GM18858 (cell line): ENCODE measurements around the gene PLEKHJ1.
"Not testable (repeated sequence)": the region's sequence is repeated elsewhere in the genome, so short reads cannot be mapped to it uniquely, and the experiment has no call there.

Source experiments
- ATAC-seq: cut with Tn5 transposase; IDR thresholded peaks from one replicate; pipeline ENCODE4 v1.9.1; 2021; ENCODE audit not compliant: unreplicated experiment

Gene PLEKHJ1

DNA sequence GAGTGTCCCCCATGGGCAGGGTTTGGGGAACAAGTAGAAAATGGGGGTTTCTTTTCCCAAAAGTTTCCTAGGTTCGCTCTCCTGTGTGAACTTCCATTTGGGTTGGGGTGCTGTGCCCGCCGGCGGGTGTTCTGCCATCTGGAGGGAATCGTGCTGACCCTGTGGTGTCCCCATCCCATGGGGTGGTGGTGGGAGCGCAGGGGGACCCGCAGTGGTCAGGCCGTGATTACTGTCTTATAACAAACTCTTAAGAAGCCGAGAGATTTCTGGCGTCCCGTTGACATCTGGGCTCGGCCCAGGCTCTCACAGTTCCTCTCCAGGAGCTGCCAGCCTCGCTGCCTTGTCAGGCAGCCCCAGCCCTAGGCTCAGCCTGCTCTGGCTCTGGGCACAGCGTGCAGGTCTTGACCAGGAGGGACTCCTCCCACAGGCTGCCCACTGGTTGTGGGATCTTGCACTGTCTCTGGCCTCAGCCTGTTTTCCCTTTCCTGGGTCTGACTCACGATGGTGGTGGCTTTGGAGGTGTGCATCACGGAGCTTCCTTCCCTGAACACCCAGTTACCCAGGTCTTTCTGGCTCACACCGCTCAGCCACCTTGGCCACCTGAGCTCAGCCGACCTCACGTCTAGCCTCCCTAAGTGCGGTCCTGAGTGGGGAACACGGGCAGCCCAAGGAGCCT lies 34.5 kb downstream of the PLEKHJ1 start:
- no peak for ATAC-seq

DNA sequence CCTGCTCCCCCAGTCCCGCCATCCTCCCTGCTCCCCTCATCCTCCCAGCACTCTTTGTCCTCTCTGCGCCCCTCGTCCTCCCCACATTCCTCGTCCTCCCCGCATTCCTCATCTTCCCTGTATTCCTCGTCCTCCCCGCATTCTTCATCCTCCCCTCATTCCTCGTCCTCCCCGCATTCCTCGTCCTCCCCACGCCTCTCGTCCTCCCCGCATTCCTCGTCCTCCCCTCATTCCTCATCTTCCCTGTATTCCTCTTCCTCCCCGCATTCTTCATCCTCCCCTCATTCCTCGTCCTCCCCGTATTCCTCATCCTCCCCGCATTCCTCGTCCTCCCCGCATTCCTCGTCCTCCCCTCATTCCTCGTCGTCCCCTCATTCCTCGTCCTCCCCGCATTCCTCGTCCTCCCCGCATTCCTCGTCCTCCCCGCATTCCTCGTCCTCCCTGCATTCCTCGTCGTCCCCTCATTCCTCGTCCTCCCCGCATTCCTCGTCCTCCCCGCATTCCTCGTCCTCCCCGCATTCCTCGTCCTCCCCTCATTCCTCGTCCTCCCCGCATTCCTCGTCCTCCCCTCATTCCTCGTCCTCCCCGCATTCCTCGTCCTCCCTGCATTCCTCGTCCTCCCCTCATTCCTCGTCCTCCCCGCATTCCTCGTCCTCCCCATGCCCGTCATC lies 35.4 kb downstream of the PLEKHJ1 start:
- ATAC-seq = not testable (repeated sequence)

DNA sequence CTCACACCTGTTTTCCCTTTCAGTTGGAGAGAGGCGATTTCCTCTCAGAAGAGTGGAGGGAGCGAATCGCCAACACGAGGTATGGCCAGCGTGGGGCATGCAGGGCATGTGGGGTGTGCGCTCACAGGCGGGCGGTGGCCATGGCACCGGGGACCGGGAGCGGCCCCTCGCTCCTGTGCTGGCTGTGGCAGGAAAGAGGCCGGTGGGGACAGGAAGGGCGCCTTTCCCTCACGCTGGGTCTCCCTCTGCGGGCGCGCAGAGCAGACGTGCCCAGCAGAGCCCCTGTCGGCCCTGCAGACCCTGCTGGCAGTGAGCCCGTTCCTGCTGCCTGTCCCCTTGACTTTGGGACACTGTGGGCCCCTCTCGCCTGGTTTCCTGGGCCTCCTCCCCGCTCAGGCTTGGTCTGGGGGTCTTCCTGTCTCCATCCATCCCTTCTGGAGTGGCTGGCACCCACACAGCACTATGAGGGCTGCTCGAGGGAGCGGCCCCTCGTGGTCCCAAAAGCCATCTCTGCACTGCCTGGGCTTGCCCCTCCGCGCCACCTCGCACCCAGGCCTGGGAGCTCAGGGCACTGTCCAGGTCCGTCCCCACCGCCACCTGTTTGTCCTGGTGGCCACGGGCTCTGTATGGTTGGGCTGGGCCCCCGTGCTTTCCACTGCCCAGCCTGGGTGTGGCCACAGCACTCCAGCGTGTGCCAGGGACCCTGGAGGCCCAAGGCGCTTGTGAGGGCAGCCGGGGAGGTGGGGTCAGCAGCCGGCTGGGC lies 36.1 kb downstream of the PLEKHJ1 start:
- no peak for ATAC-seq

DNA sequence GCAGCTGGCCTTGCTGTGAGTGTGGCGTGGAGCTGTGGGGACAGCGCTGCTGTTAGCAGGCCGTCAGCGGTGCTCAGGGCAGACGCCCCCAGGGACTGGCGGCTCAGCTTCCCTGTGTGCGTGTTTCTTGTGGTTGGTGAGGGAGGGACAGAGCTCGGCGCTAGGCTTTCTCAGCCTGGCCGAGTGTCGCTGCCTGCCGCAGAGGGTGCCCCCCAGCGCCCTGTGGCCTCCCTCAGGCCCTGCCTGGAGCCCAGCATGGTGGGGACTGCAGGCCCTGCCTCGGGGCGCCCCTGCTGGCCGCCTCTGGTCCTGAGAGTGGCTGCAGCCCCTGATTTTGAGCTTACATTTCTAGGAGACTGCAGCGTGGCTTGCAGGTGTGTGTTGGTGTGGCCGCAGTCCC lies 36.9 kb downstream of the PLEKHJ1 start:
- ATAC-seq = no peak

DNA sequence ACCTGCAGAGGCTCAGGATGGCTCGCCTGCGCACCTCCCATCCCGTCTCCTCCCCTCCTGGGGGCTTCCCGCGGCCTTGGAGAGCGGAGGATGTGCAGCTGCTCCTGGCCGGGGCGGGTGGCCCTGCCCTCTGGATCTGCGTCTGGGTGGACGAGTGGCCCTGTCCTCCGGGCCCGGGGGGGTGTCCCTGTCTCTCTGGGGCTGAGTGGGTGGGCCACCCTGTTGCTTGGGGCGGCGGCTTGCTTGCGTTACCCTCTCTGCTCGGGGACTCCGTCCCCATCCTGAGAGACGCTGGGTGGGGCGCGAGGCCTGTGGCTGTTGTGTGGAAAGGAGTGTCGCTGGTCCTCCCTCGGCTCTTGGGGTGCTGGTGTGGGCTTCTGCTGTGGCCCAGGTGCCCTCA lies 37.8 kb downstream of the PLEKHJ1 start:
- ATAC-seq = no peak

DNA sequence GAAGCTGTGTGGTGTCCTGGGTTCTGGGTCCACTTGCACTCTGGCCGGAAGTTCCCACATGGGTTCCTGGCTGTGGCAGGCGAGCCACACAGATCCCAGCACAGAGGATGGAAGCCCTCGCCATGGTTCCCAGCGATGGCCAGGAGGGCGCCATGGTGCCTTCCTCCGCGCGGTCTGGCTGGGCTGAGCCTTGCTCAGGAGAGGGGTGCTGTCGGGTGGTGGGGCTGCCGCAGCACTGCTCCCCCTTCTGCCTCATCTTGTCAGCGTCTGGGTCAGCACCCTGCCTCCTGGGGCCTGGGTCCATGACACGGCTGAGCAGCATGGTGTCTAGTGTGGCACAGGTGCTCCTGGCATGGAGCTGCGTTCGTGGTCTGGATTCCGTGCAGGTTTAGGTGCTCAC lies 38.9 kb downstream of the PLEKHJ1 start:
- ATAC-seq = no peak

DNA sequence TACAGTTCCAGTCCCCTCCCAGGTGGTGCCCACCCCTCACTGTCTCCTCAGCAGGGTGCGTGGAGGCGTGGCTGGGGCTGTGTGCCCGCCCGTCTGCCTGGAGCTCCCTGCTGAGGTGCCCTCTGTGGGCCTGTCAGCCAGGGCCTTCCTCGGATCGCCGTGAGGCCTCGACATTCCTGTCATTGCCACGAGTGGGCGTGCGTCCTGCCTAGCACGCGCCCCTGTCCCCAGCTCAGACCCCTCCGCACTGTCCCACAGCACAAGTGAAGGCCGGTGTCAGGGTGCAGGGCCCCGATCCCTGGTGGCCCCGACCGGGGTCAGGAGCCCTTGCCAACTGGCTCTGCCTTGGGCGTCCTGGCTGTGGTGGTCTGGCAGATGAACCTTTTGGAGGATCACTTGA lies 40.2 kb downstream of the PLEKHJ1 start:
- ATAC-seq = no peak

DNA sequence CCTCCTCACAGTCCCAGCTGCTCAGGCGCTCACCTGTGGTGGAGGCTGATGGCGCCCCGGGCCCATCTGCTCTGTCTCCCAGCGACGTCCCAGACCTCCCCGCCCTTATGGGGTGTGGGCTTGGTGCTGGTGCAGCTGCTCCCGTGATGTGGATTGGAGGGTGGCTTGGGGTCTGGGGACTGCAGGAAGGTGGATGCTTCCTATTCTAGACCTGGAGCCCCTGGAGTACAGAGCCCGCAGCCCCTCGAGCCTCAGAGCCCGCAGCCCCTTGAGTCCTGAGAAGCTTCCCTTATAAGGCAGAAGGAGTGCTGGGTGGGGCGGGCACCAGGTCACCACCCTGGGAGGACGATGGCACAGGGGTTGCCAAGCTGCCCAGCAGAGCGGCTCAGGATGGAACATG lies 40.8 kb downstream of the PLEKHJ1 start:
- ATAC-seq = no peak

DNA sequence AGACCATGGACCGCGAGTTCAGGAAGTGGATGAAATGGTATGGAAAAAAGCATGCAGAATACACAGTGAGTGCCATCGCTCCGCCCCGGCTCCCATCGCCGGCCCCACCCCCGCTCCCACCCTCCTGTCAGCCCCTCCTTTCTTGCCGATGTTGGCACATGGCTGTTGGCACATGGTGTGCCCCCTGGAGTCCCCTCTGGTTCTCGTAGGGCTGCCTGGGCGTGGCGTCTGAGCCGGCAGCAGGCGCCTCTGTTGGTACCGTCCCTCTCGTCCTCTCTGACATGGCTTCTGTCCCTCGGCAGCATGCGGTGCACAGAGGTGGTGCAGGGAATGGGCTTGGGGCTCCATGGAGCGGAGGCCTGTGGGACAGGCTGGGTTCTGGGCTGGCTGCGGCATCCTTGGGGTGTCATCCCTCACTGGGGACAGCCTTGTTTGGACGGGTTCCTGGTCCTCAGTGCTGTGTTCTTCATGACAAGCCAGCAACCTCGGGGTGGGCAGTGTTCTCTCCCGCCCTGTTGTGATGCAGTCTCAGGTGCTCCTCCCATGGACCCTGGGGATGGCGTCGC lies 41.5 kb downstream of the PLEKHJ1 start:
- ATAC-seq = no peak

DNA sequence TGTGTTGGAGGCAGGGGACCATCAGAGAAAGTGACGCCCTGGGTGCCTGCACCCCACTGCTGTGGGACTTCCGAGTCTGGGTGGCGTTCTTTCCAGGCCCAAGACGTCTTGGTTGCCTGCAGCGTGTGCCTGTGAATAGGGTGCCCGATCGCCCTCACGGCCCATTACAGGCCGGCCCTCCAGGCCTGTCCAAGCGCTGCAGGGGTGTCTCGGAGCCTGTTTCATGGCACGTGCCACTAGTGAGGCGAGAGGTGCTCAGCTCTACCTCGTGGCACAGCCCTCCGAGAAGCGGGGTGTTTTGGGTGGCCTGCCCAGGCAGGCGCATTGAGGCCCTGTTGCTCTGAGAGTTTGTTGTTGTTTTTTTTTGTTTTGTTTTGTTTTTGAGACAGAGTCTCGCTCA lies 42.3 kb downstream of the PLEKHJ1 start:
- no peak for ATAC-seq

DNA sequence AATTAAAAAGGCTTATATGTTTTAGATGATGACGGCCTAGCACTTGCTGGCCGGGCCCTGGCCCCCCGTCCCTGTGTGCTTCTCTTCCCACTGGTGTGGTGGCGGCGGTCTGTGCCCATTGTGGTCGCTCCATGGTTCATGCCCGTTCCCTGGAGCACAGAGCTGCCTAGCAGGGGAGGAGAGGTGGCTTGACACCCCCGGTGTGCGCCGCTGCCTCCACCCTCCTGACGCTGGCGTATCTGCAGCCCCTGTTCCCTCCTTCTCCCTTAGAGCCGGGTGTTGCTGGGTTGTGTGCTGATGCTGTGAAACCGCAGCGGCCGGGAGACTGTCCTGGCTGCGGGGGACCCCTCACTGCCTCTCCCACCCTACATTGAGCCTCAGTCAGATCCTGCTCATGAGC lies 43.3 kb downstream of the PLEKHJ1 start:
- ATAC-seq = no peak

DNA sequence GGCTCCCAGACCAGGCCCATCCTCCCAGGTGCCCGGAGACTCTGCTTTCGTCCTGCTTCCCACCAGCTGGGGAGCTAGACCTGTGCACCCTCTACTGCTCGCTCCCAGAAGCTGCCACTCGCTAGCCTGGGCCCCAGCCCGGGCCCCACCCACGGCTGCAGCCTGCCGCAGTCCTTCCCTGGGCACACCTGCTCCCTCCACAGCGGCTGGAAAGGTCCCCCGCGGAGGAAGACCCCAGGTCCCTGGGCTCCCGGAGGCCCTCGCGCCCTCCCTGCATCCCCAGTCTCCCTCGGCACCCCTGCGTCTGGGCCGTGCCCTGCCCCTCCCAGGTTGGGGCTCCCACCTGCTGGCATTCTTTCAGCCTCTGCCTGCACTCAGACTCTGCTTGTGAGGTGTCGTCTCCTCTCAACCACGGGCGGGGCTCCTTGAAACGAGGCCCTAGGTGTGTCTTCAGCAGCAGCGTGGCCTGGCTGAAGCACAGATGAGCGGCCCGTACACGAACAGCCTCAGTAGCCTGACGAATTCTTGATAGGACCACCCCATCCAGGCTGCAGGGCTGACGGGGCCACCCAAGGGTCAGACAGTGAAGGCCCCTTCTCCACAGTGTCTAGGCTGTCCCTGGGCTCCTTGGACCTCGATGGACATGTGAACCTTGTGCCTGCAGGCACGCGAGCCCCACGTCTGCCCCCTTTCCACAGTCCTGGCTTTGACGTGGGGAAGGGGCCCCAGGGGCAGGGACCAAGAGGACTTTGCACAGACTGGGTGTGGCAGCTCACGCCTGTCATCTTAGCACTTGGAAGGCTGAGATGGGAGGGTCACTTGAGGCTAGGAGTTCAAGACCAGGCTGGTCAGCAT lies 44.4 kb downstream of the PLEKHJ1 start:
- ATAC-seq = no peak

DNA sequence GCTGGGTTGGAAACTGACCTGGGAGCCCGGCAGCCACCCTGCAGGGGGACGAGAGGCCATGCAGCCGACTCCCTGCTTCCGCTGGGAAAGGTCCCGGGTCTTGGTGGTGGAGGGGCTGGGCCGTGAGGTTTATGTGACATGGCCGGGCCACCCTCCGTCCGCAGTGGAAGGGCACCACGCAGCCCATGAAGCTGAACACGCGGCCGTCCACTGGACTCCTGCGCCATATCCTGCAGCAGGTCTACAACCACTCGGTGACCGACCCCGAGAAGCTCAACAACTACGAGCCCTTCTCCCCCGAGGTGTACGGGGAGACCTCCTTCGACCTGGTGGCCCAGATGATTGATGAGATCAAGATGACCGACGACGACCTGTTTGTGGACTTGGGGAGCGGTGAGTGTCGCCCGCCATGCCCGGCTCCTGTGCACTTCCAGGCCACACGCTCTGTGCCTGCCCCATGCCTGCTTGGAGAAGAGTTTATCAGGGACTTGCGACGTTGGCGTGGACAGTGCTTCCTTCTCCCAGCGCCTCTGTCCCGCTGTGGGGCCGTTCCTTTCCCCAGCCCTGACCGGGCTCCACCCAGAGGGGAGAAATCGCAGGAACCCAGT lies 45.2 kb downstream of the PLEKHJ1 start:
- no peak for ATAC-seq

DNA sequence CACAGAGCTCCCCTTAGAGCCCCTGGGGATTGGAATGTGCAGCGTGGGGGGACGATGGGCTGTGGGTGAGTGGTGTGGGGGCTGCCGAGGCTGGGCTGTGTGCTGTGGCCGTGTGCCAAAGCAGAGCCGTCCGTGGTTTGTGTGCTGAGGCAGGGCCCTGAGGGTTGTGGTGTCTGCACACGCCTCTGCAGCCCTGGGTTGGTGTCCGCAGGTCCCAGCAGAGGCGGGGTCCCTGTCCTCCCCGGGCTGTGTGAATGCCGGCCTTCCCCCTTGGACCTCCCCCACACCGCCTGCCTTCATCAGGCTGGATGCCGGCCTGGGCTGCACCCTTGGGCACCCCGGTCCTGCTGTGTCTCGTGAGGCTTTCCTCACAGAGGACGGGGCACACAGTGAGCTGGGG lies 46.2 kb downstream of the PLEKHJ1 start:
- no peak for ATAC-seq

DNA sequence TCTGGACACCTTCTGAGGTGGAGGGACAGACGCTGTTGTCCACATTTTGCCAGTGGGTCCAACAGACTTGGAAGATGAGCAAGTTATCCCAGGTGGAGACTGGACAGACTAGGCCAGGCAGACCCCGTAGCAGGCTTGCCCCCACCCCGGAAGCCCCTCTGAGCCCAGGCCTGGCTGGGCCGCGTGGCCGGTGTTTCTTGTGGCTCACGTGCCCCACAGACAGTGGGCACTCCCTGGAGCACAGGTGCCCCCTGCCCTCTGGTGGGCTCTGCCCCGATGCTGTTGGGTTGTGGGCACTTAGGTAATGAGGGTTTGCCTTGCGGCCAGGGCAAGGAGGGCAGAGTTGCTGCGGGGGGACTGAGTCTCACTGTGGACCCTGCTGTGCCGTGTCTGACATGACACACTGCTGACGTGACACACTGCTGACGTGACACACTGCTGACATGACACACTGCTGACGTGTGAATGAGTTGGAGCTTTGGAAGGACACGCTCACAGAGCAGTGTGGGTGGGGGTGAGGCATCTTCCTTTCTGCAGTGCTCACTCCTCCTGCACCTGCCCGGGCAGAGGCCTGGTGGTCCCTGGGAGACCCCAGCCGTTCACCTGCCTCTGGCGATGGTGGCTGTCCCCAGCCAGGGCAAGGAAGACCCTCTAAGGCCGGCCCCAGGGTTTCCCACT lies 47.3 kb downstream of the PLEKHJ1 start:
- ATAC-seq = no peak

DNA sequence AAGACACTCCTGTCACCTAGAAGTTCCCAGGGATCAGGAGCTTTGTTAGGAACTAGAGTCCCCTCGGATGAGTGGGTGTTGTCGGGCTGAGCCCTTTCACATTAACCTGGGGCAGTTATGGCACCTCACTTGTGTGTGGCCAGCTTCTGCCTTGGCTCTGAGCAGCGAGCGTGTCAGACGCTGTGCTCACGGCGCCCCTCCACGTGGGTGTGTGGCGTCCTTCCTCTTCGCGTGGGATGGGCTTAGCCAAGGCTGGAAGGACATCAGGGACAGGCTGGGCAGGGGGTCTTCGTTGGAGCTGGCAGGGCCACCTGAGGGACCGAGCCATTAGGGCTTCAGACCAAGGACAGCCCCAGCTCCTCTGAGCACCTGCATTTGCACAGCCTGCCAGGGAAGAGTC lies 49.0 kb downstream of the PLEKHJ1 start:
- no peak for ATAC-seq

DNA sequence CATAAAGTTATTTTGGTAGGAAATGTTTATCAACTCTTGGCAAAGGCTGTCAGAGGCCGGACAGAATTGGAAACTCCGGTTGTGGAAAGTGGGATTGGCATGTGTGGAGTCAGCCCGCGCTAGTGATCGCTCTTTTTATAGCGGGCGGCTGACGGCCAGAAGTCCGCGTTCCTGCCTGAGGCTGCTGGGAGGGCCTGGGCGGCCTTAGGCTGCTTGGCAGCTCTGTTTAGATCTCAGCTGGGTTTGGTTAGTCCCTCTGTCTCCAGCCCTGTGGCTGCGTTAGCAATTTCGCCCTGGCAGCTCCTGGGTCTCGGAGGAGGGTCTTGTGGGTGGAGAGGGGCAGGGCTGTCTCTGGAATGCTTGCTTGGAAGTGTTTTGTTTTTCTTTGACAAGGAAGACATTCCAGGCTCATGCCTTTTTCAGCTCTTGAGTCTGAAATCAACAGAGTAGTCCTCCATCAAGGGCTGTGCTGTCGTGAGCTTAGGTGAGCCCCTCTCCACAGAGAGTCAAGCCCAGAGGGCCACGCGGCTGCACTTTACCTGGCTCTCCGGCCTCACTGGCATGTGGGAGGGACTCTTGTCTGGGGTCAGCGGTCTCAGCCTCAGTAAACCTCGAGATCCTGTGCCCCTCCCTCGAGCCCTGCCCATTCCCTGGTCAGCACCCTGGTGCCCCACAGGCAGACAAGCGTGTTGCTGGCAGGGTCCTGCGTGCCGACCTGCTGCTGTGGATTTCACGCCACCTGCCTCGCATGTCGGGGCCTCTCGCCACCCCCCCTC lies 49.9 kb downstream of the PLEKHJ1 start:
- no peak for ATAC-seq

DNA sequence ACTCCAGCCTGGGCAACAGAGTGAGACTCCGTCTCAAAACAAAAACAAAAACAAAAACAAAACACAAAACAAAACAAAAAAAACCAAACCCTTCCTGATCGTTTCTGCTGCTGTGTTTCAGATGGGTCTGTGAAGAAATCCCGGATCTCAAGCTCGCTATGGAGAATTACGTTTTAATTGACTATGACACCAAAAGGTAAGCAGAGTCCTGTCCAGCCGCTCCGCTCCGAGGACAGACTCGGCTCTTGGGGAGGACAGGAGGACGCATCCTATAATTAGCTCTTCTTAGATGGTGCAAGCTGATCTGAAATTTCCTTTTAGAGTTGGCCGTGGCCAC lies 50.4 kb downstream of the PLEKHJ1 start:
- ATAC-seq = no peak

DNA sequence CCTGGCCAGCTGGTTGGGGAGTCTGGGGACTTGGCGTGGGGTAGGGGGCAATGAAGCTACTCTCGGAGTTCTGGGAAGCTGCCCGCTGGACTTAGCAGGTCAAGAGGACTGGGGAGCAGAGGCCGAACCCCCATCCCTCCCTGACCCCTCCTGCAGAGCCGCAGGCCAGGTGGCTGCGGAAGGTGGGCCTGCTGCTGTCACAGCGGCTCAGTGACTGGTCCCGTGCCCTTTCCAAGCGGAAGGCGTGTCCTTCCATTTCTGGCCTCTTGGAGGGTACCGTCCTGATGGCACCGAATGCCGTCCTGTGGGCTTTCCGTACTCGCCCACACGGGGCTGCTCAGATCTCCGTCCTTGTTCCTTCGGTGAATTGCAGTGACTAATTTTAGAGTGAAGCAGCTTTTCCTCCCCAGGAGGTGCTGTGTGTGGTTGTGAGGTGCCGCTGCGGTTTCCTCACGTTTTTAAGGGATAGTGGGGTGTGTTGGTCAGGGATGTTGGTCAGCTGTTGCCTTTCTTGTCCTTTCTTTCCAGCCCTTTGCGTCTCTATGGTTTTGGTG lies 51.6 kb downstream of the PLEKHJ1 start:
- no peak for ATAC-seq
